ENCODE measurements around the gene ADIRF.
"Not testable (repeated sequence)": the region's sequence is repeated elsewhere in the genome, so short reads cannot be mapped to it uniquely, and the experiment has no call there.

ADIRF gene

GRCh38 chr10:86968271-86968993 is at the start of gene ADIRF:
Gene ADIRF, plus strand, starts transcription at chr10:86968482. Its CDS starts 63 bp downstream, at chr10:86968545.
- Mint-ChIP-seq H3K27me3 (ENCODE audit: low read depth) (peaks cover 13% of the 10 kb centered on the region), H3K9me3 (no peaks in the 10 kb centered on the region), H3K4me3 (peak within 1 kb of the TSS; percentile 86 to 94 (median 91)), H3K4me1 (peaks cover 49% of the 10 kb centered on the region), H3K36me3 (ENCODE audit: low read depth) (no peaks in the 10 kb centered on the region), H3K27ac (peak within 1 kb of the TSS in 2 of 3 experiments; percentile 45 to 91)
- TF ChIP-seq CTCF (IDR thresholded peaks at IDR 0.05; ENCODE audit: unreplicated experiment in 3 of 3) = no peak

- Mint-ChIP-seq H3K4me1 (no peaks in the 10 kb centered on the region), H3K36me3 (ENCODE audit: low read depth) (peaks cover 57% of the 10 kb centered on the region), H3K27ac (no peak overlapping the region), H3K9me3 (no peaks in the 10 kb centered on the region), H3K4me3 (no peak overlapping the region), H3K27me3 (ENCODE audit: low read depth) (no peaks in the 10 kb centered on the region)
- no peak for TF ChIP-seq CTCF (IDR thresholded peaks at IDR 0.05; ENCODE audit: unreplicated experiment in 3 of 3)
Measured at GRCh38 chr10:86922553-86922961, 45.7 kb upstream of the ADIRF start.

GRCh38 chr10:86929468-86930380 is 38.6 kb upstream of the ADIRF start:
- Mint-ChIP-seq H3K4me3 (no peak overlapping the region), H3K27me3 (ENCODE audit: low read depth) (peaks cover 3% of the 10 kb centered on the region), H3K4me1 (no peaks in the 10 kb centered on the region), H3K9me3 (no peaks in the 10 kb centered on the region), H3K36me3 (ENCODE audit: low read depth) (peaks cover 26% of the 10 kb centered on the region), H3K27ac (peak overlapping the region in 1 of 3 experiments; percentile 33)
- no peak for TF ChIP-seq CTCF (IDR thresholded peaks at IDR 0.05; ENCODE audit: unreplicated experiment in 3 of 3)

GRCh38 chr10:86931872-86932271 is 36.4 kb upstream of the ADIRF start:
- TF ChIP-seq CTCF (IDR thresholded peaks at IDR 0.05; ENCODE audit: unreplicated experiment in 3 of 3) = no peak
- no peak overlapping the region for H3K27ac Mint-ChIP-seq
- no peak overlapping the region for H3K4me3 Mint-ChIP-seq
- H3K36me3 Mint-ChIP-seq (ENCODE audit: low read depth) = peaks cover 26% of the 10 kb centered on the region
- H3K4me1 Mint-ChIP-seq = no peaks in the 10 kb centered on the region
- H3K9me3 Mint-ChIP-seq = no peaks in the 10 kb centered on the region
- peaks cover 3% of the 10 kb centered on the region for H3K27me3 Mint-ChIP-seq (ENCODE audit: low read depth)

- H3K4me3 Mint-ChIP-seq = no peak overlapping the region
- H3K27ac Mint-ChIP-seq = no peak overlapping the region
Measured at GRCh38 chr10:86932674-86933073, 35.6 kb upstream of the ADIRF start.

GRCh38 chr10:86934162-86934711 is 34.0 kb upstream of the ADIRF start:
- H3K4me3 Mint-ChIP-seq; H3K9me3 Mint-ChIP-seq; H3K27me3 Mint-ChIP-seq (ENCODE audit: low read depth); H3K4me1 Mint-ChIP-seq: not testable (repeated sequence)
- Mint-ChIP-seq H3K36me3 (ENCODE audit: low read depth) (peaks cover 25% of the 10 kb centered on the region), H3K27ac (peak overlapping the region; percentile 33 to 82 (median 63))

More at GRCh38 chr10:86932674-86933073, 35.6 kb upstream of the ADIRF start:
- Mint-ChIP-seq H3K9me3 (no peaks in the 10 kb centered on the region), H3K4me1 (no peaks in the 10 kb centered on the region), H3K27me3 (ENCODE audit: low read depth) (peaks cover 3% of the 10 kb centered on the region), H3K36me3 (ENCODE audit: low read depth) (peaks cover 26% of the 10 kb centered on the region)
- TF ChIP-seq CTCF (IDR thresholded peaks at IDR 0.05; ENCODE audit: unreplicated experiment in 3 of 3) = no peak

Data from nephron (organoid).